ENCODE measurements around the gene KLF17.

DNA sequence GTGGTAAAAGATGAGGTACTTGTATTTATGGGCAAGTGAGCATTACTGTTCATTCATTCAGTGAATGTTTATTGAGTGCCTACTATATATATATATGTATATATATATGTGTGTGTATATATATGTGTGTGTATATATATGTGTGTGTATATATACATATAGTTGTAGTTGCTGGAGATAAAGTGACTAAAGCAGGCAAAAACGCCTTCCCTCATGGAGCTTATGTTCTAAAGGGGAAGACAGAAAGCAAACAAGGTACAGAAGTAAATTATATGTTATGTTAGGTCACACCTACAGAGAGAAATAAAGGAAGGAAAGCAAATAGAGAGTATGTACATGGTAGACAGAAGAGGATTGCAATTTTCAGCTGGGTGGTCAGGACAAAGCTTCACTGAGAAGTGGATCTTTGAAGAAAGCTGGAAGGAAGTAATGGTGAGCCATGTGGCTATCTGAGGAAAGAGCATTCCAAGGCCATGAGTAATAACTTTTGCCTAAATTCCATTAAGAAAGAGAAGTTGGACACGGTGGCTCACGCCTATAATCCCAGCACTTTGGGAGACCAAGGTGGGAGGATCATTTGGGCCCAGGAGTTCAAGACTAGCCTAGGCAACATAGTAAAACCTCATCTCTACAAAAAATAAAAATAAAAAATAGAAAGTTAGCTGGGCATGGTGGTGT is 33.5 kb upstream of the KLF17 start:
- TF ChIP-seq, protein P1, sequence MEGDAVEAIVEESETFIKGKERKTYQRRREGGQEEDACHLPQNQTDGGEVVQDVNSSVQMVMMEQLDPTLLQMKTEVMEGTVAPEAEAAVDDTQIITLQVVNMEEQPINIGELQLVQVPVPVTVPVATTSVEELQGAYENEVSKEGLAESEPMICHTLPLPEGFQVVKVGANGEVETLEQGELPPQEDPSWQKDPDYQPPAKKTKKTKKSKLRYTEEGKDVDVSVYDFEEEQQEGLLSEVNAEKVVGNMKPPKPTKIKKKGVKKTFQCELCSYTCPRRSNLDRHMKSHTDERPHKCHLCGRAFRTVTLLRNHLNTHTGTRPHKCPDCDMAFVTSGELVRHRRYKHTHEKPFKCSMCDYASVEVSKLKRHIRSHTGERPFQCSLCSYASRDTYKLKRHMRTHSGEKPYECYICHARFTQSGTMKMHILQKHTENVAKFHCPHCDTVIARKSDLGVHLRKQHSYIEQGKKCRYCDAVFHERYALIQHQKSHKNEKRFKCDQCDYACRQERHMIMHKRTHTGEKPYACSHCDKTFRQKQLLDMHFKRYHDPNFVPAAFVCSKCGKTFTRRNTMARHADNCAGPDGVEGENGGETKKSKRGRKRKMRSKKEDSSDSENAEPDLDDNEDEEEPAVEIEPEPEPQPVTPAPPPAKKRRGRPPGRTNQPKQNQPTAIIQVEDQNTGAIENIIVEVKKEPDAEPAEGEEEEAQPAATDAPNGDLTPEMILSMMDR (IDR thresholded peaks at IDR 0.05), result no peak
- TF ChIP-seq POLR2A (IDR thresholded peaks at IDR 0.05), result no peak

Data from tibial nerve (tissue), 3 donors.